Thoracic aorta (tissue), 2 donors: ENCODE data around the gene CTSH. TPM values are rescaled to one million over a fixed set of nuclear protein-coding genes. Genes with fewer than 3 reads are reported as not detected.
"Not testable (repeated sequence)": the region's sequence is repeated elsewhere in the genome, so short reads cannot be mapped to it uniquely, and the experiment has no call there.

Experiments used
- ATAC-seq: fragments of 150-250 bp; one replicate; pipeline ENCODE4 v1.8.0; 2017; ENCODE audit warnings: low read depth; ENCODE audit not compliant: insufficient number of reproducible peaks, low FRiP score
- DNase-seq: peaks from one replicate; pipeline ENCODE4 v3.0.0-alpha.2; 2020; ENCODE audit warnings: low spot score
- H3K27ac ChIP-seq, 2 donors: fragments of 200-600 bp; sonication (generic); 1 replicate in 1 of 2; 2 replicates in 1 of 2; pipeline ENCODE4 v1.5.1; 2016; ENCODE audit warnings: mild to moderate bottlenecking in 2 of 2, moderate library complexity in 2 of 2
- H3K27me3 ChIP-seq: fragments of 200-600 bp; sonication (generic); replicated peaks from 2 replicates; pipeline ENCODE4 v1.6.0; 2016; ENCODE audit warnings: mild to moderate bottlenecking; ENCODE audit not compliant: insufficient read depth
- H3K36me3 ChIP-seq: fragments of 200-600 bp; sonication (generic); one replicate; pipeline ENCODE4 v1.5.1; 2016
- H3K4me1 ChIP-seq, 2 donors: fragments of 200-600 bp; sonication (generic); 1 replicate in 1 of 2; 2 replicates in 1 of 2; pipeline versions ENCODE4 v1.5.1 to v1.6.0; 2016; ENCODE audit warnings: low read depth in 2 of 2, mild to moderate bottlenecking in 1 of 2; ENCODE audit not compliant: control insufficient read depth in 1 of 2
- H3K4me3 ChIP-seq: fragments of 200-600 bp; sonication (generic); 2 replicates; pipeline ENCODE4 v1.5.1; 2016; ENCODE audit warnings: mild to moderate bottlenecking
- H3K9me3 ChIP-seq: fragments of 200-600 bp; sonication (generic); 2 replicates; pipeline ENCODE4 v1.5.1; 2016
- CTCF ChIP-seq: fragments of 200-600 bp; sonication (generic); IDR thresholded peaks from one replicate; pipeline ENCODE4 v1.5.1; 2019; ENCODE audit warnings: antibody characterized with exemption
- total RNA-seq, 2 donors: library from RNA; depleted of rRNA; stranded (reverse); fragments of >200 nt; gene quantifications; one replicate each; pipeline versions ENCODE4 v1.1.0 to v1.2.3, GENCODE V29; 2016

CTSH gene
- total RNA-seq, 2 donors from 2014 or later, result 136 to 149 TPM

- TF ChIP-seq CTCF, result no peak
- Histone ChIP-seq H3K36me3 (no peaks in the 10 kb centered on the region), H3K4me1 (peaks cover 54 to 90% of the 10 kb centered on the region in 2 donors), H3K27ac (no peak overlapping the region), H3K4me3 (no peak overlapping the region), H3K9me3 (no peaks in the 10 kb centered on the region), H3K27me3 (no peaks in the 10 kb centered on the region)
- ATAC-seq (no peak), DNase-seq (no peak)
Measured at GRCh38 chr15:78880242-78880533, 64.7 kb downstream of the CTSH start.

GRCh38 chr15:78879517-78880241 is 65.2 kb downstream of the CTSH start:
- Histone ChIP-seq H3K4me1 (peaks cover 56 to 91% of the 10 kb centered on the region in 2 donors), H3K27me3 (no peaks in the 10 kb centered on the region), H3K4me3 (peak overlapping the region; percentile 22), H3K9me3 (no peaks in the 10 kb centered on the region), H3K27ac (peak overlapping the region in 1 of 2 donors; percentile 27), H3K36me3 (no peaks in the 10 kb centered on the region)
- TF ChIP-seq CTCF, result no peak
- ATAC-seq (no peak), DNase-seq (no peak)

GRCh38 chr15:78878356-78878755 is 66.5 kb downstream of the CTSH start:
- no peaks in the 10 kb centered on the region for H3K27me3 ChIP-seq
- no peaks in the 10 kb centered on the region for H3K9me3 ChIP-seq
- H3K36me3 ChIP-seq, result no peaks in the 10 kb centered on the region
- DNase-seq, result no peak
- H3K27ac ChIP-seq, result peak overlapping the region in 1 of 2 donors; percentile 10
- H3K4me3 ChIP-seq, result peak overlapping the region; percentile 100
- TF ChIP-seq CTCF, result no peak
- H3K4me1 ChIP-seq, result peaks cover 56 to 86% of the 10 kb centered on the region in 2 donors
- no peak for ATAC-seq

- H3K36me3 ChIP-seq, H3K27me3 ChIP-seq, DNase-seq, ATAC-seq, H3K9me3 ChIP-seq: not testable (repeated sequence)
- Histone ChIP-seq H3K4me3 (peak overlapping the region; percentile 100), H3K27ac (peak overlapping the region in 1 of 2 donors; percentile 10), H3K4me1 (peaks cover 52 to 76% of the 10 kb centered on the region in 2 donors)
Measured at GRCh38 chr15:78876954-78877353, 67.9 kb downstream of the CTSH start.

GRCh38 chr15:78875107-78875914 is 69.5 kb downstream of the CTSH start:
- Histone ChIP-seq H3K27me3 (no peaks in the 10 kb centered on the region), H3K4me3 (peak overlapping the region; percentile 100), H3K27ac (peak overlapping the region in 1 of 2 donors; percentile 100), H3K36me3 (no peaks in the 10 kb centered on the region), H3K4me1 (peaks cover 47 to 62% of the 10 kb centered on the region in 2 donors), H3K9me3 (no peaks in the 10 kb centered on the region)
- ATAC-seq (no peak), DNase-seq (no peak)
- TF ChIP-seq CTCF, result no peak
